ENCODE measurements around the gene CRB2.

DNA sequence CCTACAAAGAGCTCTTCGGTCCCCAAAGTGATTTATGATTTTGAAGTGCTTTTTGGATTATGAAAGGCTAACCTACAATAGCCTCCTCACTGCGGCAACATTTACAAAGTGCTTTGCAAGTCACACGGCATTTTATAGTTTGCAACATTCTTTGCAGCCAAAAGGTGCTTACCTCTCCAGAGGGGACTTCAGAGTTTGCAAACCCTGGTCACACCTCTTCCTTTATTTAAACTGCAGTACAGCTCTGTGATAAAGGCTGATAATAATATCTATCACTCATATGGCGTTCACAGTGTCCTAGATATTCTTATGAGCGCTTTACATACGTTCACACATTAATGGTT lies 20.0 kb upstream of the CRB2 start:
- TF ChIP-seq POLR2AphosphoS5 (IDR thresholded peaks at IDR 0.05; ENCODE audit: borderline replicate concordance, low read depth, low read length) (no peak), EZH2 (IDR thresholded peaks at IDR 0.05) (no peak), FOXP2 (optimal IDR thresholded peaks at IDR 0.05; ENCODE audit: control extremely low read depth, extremely low read length, insufficient read depth) (no peak)
